Lung (tissue), 12 donors: ENCODE results near the gene TMCC2. TPM values are rescaled to one million over a fixed set of nuclear protein-coding genes. Genes with fewer than 3 reads are reported as not detected.
A peak's percentile ranks its signal among the peaks of the same experiment; 100 is the strongest.

Experiments used
- ATAC-seq: fragments of 200-7000 bp; cut with Tn5 transposase; one replicate; pipeline ENCODE4 v1.9.1; 2020; ENCODE audit warnings: moderate number of reproducible peaks; ENCODE audit not compliant: insufficient read depth, low FRiP score
- DNase-seq, 3 donors: peaks; one replicate each; pipeline ENCODE4 v3.0.0-alpha.2; 2013 to 2017
- H3K27ac ChIP-seq, 2 donors: one replicate each; pipeline ENCODE4 v1.5.1; 2013; ENCODE audit warnings: mild to moderate bottlenecking in 2 of 2, moderate library complexity in 2 of 2, control low read depth in 1 of 2, inconsistent platforms in 1 of 2, low read depth in 1 of 2, low read length in 1 of 2
- H3K27me3 ChIP-seq, 3 donors: one replicate each; pipeline ENCODE4 v1.5.1; 2013; ENCODE audit warnings: low read length in 2 of 3; ENCODE audit not compliant: control insufficient read depth in 3 of 3, insufficient read depth in 3 of 3
- H3K36me3 ChIP-seq, 4 donors: one replicate each; pipeline ENCODE4 v1.5.1; 2013; ENCODE audit warnings: low read length in 4 of 4, mild to moderate bottlenecking in 1 of 4, moderate library complexity in 1 of 4; ENCODE audit not compliant: control insufficient read depth in 4 of 4, insufficient read depth in 4 of 4
- H3K4me1 ChIP-seq, 5 donors: one replicate each; pipeline ENCODE4 v1.5.1; 2013; ENCODE audit warnings: low read length in 5 of 5, mild to moderate bottlenecking in 2 of 5, moderate library complexity in 1 of 5; ENCODE audit not compliant: control insufficient read depth in 5 of 5, insufficient read depth in 5 of 5
- H3K4me3 ChIP-seq: one replicate; pipeline ENCODE4 v1.5.1; 2013; ENCODE audit warnings: mild to moderate bottlenecking, control low read depth, moderate library complexity
- H3K9ac ChIP-seq, 2 donors: one replicate each; pipeline ENCODE4 v1.5.1; 2013; ENCODE audit warnings: low read length in 2 of 2, control low read depth in 1 of 2; ENCODE audit not compliant: insufficient read depth in 1 of 2
- H3K9me3 ChIP-seq, 4 donors: one replicate each; pipeline ENCODE4 v1.5.1; 2013; ENCODE audit warnings: low read length in 3 of 4, mild to moderate bottlenecking in 1 of 4, moderate library complexity in 1 of 4; ENCODE audit not compliant: control insufficient read depth in 4 of 4, insufficient read depth in 3 of 4
- CTCF ChIP-seq: IDR thresholded peaks from 2 replicates; pipeline ENCODE4 v1.5.1; 2012; ENCODE audit warnings: mild to moderate bottlenecking; ENCODE audit errors: control extremely low read depth, extremely low read depth
- WGBS, 2 donors: extraction: QIAGEN DNeasy Blood & Tissue Kit; methylation state at CpG; one replicate each; pipeline ENCODE4 v1.1.7; 2013; 5-methylcytosine and 5-hydroxymethylcytosine counted together
- polyA plus RNA-seq, 2 donors: library from polyadenylated mRNA; stranded (reverse); fragments of 200-250 nt; gene quantifications; one replicate each; pipeline ENCODE4 v1.2.1, GENCODE V29; 2013
- total RNA-seq, 2 donors: library from RNA; depleted of rRNA in 1 of 2; stranded (reverse); fragments of >200 nt in 1 of 2; gene quantifications; one replicate each; pipeline ENCODE4 v1.2.1, GENCODE V29; 2014 to 2021
- donor health status: control.
- donor health status: control.
- donor health status: Bipolar disorder and iron deficiency.
- donor health status: healthy.
- donor health status: DM: yes; HTN: yes; CAD: no.

The TMCC2 gene
- total and polyA plus RNA-seq, 4 donors = 1.9 to 27.0 (median 2.4) TPM

- no peak for TF ChIP-seq CTCF
- H3K27me3 ChIP-seq = no peaks in the 10 kb centered on the region
- no peak overlapping the region for H3K9ac ChIP-seq
- 94 to 95% methylated on average over 3 of the region's 3 CpGs for WGBS, 2 donors
- H3K4me1 ChIP-seq = peaks cover 0 to 9% (median 3%) of the 10 kb centered on the region in 5 donors
- H3K36me3 ChIP-seq = no peaks in the 10 kb centered on the region
- no peak for DNase-seq
- no peak overlapping the region for H3K4me3 ChIP-seq
- ATAC-seq = no peak
- H3K9me3 ChIP-seq = no peaks in the 10 kb centered on the region
- no peak overlapping the region for H3K27ac ChIP-seq
These were observed 18.9 kb upstream of the TMCC2 start for GRCh38 chr1:205208811-205209210.

- Histone ChIP-seq H3K4me3 (peak overlapping the region; percentile 89), H3K9me3 (no peaks in the 10 kb centered on the region), H3K4me1 (peaks cover 0 to 9% (median 3%) of the 10 kb centered on the region in 5 donors), H3K27me3 (no peaks in the 10 kb centered on the region), H3K9ac (peak overlapping the region; percentile 56 to 80), H3K36me3 (no peaks in the 10 kb centered on the region), H3K27ac (peak overlapping the region; percentile 84 to 98)
- DNase-seq (peak in 1 of 3 donors; percentile 56), ATAC-seq (no peak)
- TF ChIP-seq CTCF = no peak
- 0 to 1% methylated on average over 31 of the region's 31 CpGs for whole genome bisulfite sequencing, 2 donors
These were observed 17.0 kb upstream of the TMCC2 start for GRCh38 chr1:205210756-205211168.

- Histone ChIP-seq H3K9me3 (no peaks in the 10 kb centered on the region), H3K27me3 (no peaks in the 10 kb centered on the region), H3K27ac (peak within 1 kb of the TSS; percentile 84 to 98), H3K36me3 (no peaks in the 10 kb centered on the region), H3K4me1 (peaks cover 0 to 9% (median 3%) of the 10 kb centered on the region in 5 donors), H3K9ac (peak within 1 kb of the TSS; percentile 56 to 80), H3K4me3 (peak within 1 kb of the TSS; percentile 89)
- no peak for TF ChIP-seq CTCF
- WGBS, 2 donors = 0% methylated on average over 63 to 67 of the region's 67 CpGs
- DNase-seq = peak; percentile 96 to 98 (median 98)
- ATAC-seq = peak; percentile 91
These were observed 16.4 kb upstream of the TMCC2 start, which contains the start of gene DSTYK for GRCh38 chr1:205211169-205211838. TSS of gene DSTYK (minus strand) at chr1:205211702. CDS start at chr1:205211535, 167 bp downstream.
